HepG2 (cell line): Measurements from ENCODE around the gene NOVA2. TPM values are rescaled to one million over a fixed set of nuclear protein-coding genes. Genes with fewer than 3 reads are reported as not detected.

ENCODE experiments used
- ATAC-seq: fragments of 200-7000 bp; cut with Tn5 transposase; 3 replicates; pipeline ENCODE4 v1.9.1; 2020; ENCODE audit warnings: mild to moderate bottlenecking, moderate library complexity
- BruUV-seq: library from RNA; stranded (reverse); fragments of 400-500 nt; replicated peaks from 2 replicates; lab custom pipeline; 2021; lab: Mats Ljungman, UMichigan
- CTCF ChIA-PET: fragments of 300-600 bp; formaldehyde crosslinking; extraction: SDS; loops from one replicate; lab custom pipeline; 2021; ENCODE audit warnings: low total read pairs, inconsistent platforms, low intra/inter-chr PET ratio; lab: Yijun Ruan, JAX
- POLR2A ChIA-PET: fragments of 350-600 bp; sonication (Branson Sonifier 250); formaldehyde crosslinking; loops from one replicate; lab custom pipeline; 2020; ENCODE audit warnings: antibody characterized with exemption, inconsistent platforms; lab: Yijun Ruan, JAX
- DNase-seq: peaks from one replicate; pipeline ENCODE4 v3.0.0-alpha.2; 2015; ENCODE audit warnings: low spot score
- FAIRE-seq: peaks from 3 replicates; lab custom pipeline; 2011; peaks lifted over from hg19 to GRCh38; lab: Jason Lieb, UNC
- H2AFZ ChIP-seq: one replicate; pipeline ENCODE4 v1.6.1; 2011; ENCODE audit warnings: low read length, inconsistent platforms
- H3K27ac ChIP-seq: fragments of 300-600 bp; 3 replicates; pipeline ENCODE4 v1.8.0; 2011; ENCODE audit warnings: mixed run types, mild to moderate bottlenecking, mixed read lengths, low read length, inconsistent platforms; ENCODE audit not compliant: insufficient read depth; ENCODE audit errors: extremely low read length
- H3K27me3 ChIP-seq, 2 experiments: fragments of 200-600 bp in 1 of 2; 2 replicates in 1 of 2; 3 replicates in 1 of 2; pipeline versions ENCODE4 v1.6.0 to v1.8.0; 2011; ENCODE audit warnings: low read length in 2 of 2, mild to moderate bottlenecking in 2 of 2, moderate library complexity in 2 of 2, inconsistent platforms in 1 of 2; ENCODE audit not compliant: insufficient read depth in 2 of 2, control insufficient read depth in 1 of 2
- H3K36me3 ChIP-seq, 2 experiments: fragments of 200-600 bp in 1 of 2; replicated peaks in 1 of 2; 2 replicates in 1 of 2; 3 replicates in 1 of 2; pipeline versions ENCODE4 v1.5.1 to v1.8.0; 2011; ENCODE audit warnings: low read length in 2 of 2, inconsistent platforms in 1 of 2; ENCODE audit not compliant: insufficient read depth in 2 of 2, control insufficient read depth in 1 of 2
- H3K4me1 ChIP-seq: 2 replicates; pipeline ENCODE4 v1.5.1; 2012; ENCODE audit warnings: low read length, inconsistent platforms; ENCODE audit not compliant: insufficient read depth
- H3K4me2 ChIP-seq: 2 replicates; pipeline ENCODE4 v1.6.0; 2011; ENCODE audit warnings: low read depth, low read length, inconsistent platforms
- H3K4me3 ChIP-seq, 3 experiments: fragments of 200-600 bp in 1 of 3; sonication (generic), shearing (Covaris generic) in 1 of 3; replicated peaks in 1 of 3; 2 replicates each; pipeline ENCODE4 v1.5.1; 2011 to 2016; ENCODE audit warnings: low read length in 3 of 3, inconsistent platforms in 2 of 3, low read depth in 2 of 3, mild to moderate bottlenecking in 2 of 3, control low read depth in 1 of 3, mixed read lengths in 1 of 3; ENCODE audit not compliant: insufficient read depth in 1 of 3
- H3K79me2 ChIP-seq: one replicate; pipeline ENCODE4 v1.6.1; 2011; ENCODE audit warnings: low read length, inconsistent platforms; ENCODE audit not compliant: insufficient read depth
- H3K9ac ChIP-seq: 2 replicates; pipeline ENCODE4 v1.6.0; 2011; ENCODE audit warnings: mild to moderate bottlenecking, low read depth, low read length, inconsistent platforms; ENCODE audit not compliant: insufficient read depth
- H3K9me3 ChIP-seq: 2 replicates; pipeline ENCODE4 v1.5.1; 2012; ENCODE audit warnings: mild to moderate bottlenecking, low read length
- H4K20me1 ChIP-seq: 2 replicates; pipeline ENCODE4 v1.6.0; 2011; ENCODE audit warnings: inconsistent platforms, mild to moderate bottlenecking, low read length, moderate library complexity; ENCODE audit not compliant: insufficient read depth
- CREB1 ChIP-seq, 2 experiments: fragments of 450-650 bp in 1 of 2; IDR thresholded peaks; 2 replicates each; pipeline ENCODE4 v1.6.1; 2016 to 2017; ENCODE audit warnings: control low read depth in 1 of 2, mild to moderate bottlenecking in 1 of 2, missing compliant biosample characterization in 1 of 2, missing genetic modification characterization in 1 of 2
- EED ChIP-seq: sonication (generic); formaldehyde crosslinking; IDR thresholded peaks from 2 replicates; pipeline ENCODE4 v1.5.0; 2020; ENCODE audit warnings: mild to moderate bottlenecking, missing genetic modification reagents
- GFI1 ChIP-seq: sonication (generic); formaldehyde crosslinking; IDR thresholded peaks from 2 replicates; pipeline ENCODE4 v1.5.0; 2020; ENCODE audit warnings: missing genetic modification reagents, mild to moderate bottlenecking, borderline replicate concordance
- GLMP ChIP-seq: sonication (generic); formaldehyde crosslinking; IDR thresholded peaks from 2 replicates; pipeline ENCODE4 v1.9.0; 2021; ENCODE audit warnings: missing genetic modification reagents, mild to moderate bottlenecking, borderline replicate concordance
- HMG20B ChIP-seq: conservative IDR thresholded peaks from 2 replicates; pipeline ENCODE4 v1.6.1; 2016; ENCODE audit warnings: missing genetic modification reagents, missing compliant biosample characterization
- KLF9 ChIP-seq: IDR thresholded peaks from 2 replicates; pipeline ENCODE4 v1.6.1; 2016; ENCODE audit warnings: low read depth
- PHF20 ChIP-seq: sonication (generic); formaldehyde crosslinking; IDR thresholded peaks from 2 replicates; pipeline ENCODE4 v1.5.0; 2020; ENCODE audit warnings: mild to moderate bottlenecking, missing genetic modification reagents
- THAP9 ChIP-seq: sonication (generic); formaldehyde crosslinking; IDR thresholded peaks from 2 replicates; pipeline ENCODE4; 2020; ENCODE audit warnings: missing genetic modification reagents, mild to moderate bottlenecking, borderline replicate concordance
- WGBS: methylation state at CpG from one replicate; pipeline ENCODE4 v1.1.6; 2017; ENCODE audit warnings: low lambda C conversion rate; 5-methylcytosine and 5-hydroxymethylcytosine counted together
- in situ Hi-C: cut with HindIII; loops from 2 replicates; pipeline ENCODE4 v1.10.0; 2017; ENCODE audit warnings: low pct_unique_long_range_greater_than_20kb; ENCODE audit not compliant: extremely low pct_ligation_motif_present
- intact Hi-C: fragments of 100-400 bp; cut with micrococcal nuclease; formaldehyde crosslinking; loops from one replicate; pipeline ENCODE4 v1.10.0; 2022; ENCODE audit not compliant: unreplicated experiment
- polyA plus RNA-seq, 8 experiments: library from polyadenylated mRNA; depleted of rRNA in 3 of 8; stranded (reverse) in 7 of 8; unstranded in 1 of 8; fragments of >200 nt; fragmentation: Illumina TruSeq in 4 of 8; extraction: Trizol in 4 of 8; gene quantifications; 2 replicates each; pipeline versions ENCODE4 v1.2.1 to v1.2.3, GENCODE V29; 2011 to 2016; ENCODE audit warnings: low read depth in 4 of 8, missing spikeins in 1 of 8, mixed read lengths in 1 of 8; ENCODE audit not compliant: insufficient read depth in 1 of 8
- total RNA-seq, 5 experiments: library from RNA; depleted of rRNA; stranded (reverse); fragments of >200 nt; fragmentation: Illumina TruSeq; extraction: Trizol; gene quantifications; 2 replicates each; pipeline ENCODE4 v1.2.3, GENCODE V29; 2016; ENCODE audit warnings: low read depth in 1 of 5

Gene NOVA2
- total and polyA plus RNA-seq, 2 of the 13 experiments (the other 11 are each of a cell fraction or from before 2014, with no cell fraction given): not detected

- TF ChIP-seq GLMP: no peak
- peak; percentile 70 for TF ChIP-seq CREB1 (IDR thresholded peaks at IDR 0.05)
- TF ChIP-seq CREB1 (CRISPR knock-in tag; IDR thresholded peaks at IDR 0.05): no peak
- TF ChIP-seq PHF20 (CRISPR knock-in tag): no peak
- TF ChIP-seq KLF9 (CRISPR knock-in tag): no peak
- TF ChIP-seq GFI1 (CRISPR knock-in tag): no peak
- TF ChIP-seq, all 625 proteins: peak for 2
Measured at GRCh38 chr19:45972081-45972946, 1.4 kb downstream of the NOVA2 start (continued).

- no peak overlapping the region for H3K4me3 ChIP-seq
- H3K4me1 ChIP-seq: no peaks in the 10 kb centered on the region
- FAIRE-seq (no peak), DNase-seq (no peak), ATAC-seq (no peak)
- no peak overlapping the region for H2AFZ ChIP-seq
- in situ Hi-C loops: no loop called here
- intact Hi-C loops: no loop called here
- ChIA-PET CTCF (no interaction called here), POLR2A (no interaction called here)
- no peaks in the 10 kb centered on the region for H3K79me2 ChIP-seq
- peaks cover 0 to 45% of the 10 kb centered on the region in 2 experiments for H3K27me3 ChIP-seq
- H3K27ac ChIP-seq: no peak overlapping the region
- no peaks in the 10 kb centered on the region for H4K20me1 ChIP-seq
- H3K4me2 ChIP-seq: no peak overlapping the region
- TF ChIP-seq THAP9 (CRISPR knock-in tag) (no peak), HMG20B (CRISPR knock-in tag) (no peak), EED (CRISPR knock-in tag) (no peak)
- H3K36me3 ChIP-seq: no peaks in the 10 kb centered on the region
- no peaks in the 10 kb centered on the region for H3K9me3 ChIP-seq
- no peak overlapping the region for H3K9ac ChIP-seq
- BruUV-seq: no TSS peak
- WGBS: 2% methylated on average over 9 of the region's 11 CpGs
Measured at GRCh38 chr19:45971260-45971902, 2.3 kb downstream of the NOVA2 start.
